Vagina (tissue), 2 donors: Measurements from ENCODE around the gene PIK3R4. TPM values are rescaled to one million over a fixed set of nuclear protein-coding genes. Genes with fewer than 3 reads are reported as not detected.

ENCODE experiments used
- DNase-seq, 2 donors: peaks; one replicate each; pipeline ENCODE4 v3.0.0-alpha.2; 2017; ENCODE audit errors: extremely low spot score in 2 of 2
- H3K27ac ChIP-seq: fragments of 200-600 bp; sonication (generic); one replicate; pipeline ENCODE4 v1.5.1; 2019
- H3K27me3 ChIP-seq: fragments of 200-600 bp; sonication (generic); one replicate; pipeline ENCODE4 v1.5.1; 2019
- H3K36me3 ChIP-seq, 2 donors: fragments of 200-600 bp; sonication (generic); one replicate each; pipeline ENCODE4 v1.5.1; 2017 to 2019
- H3K4me1 ChIP-seq: fragments of 200-600 bp; sonication (generic); one replicate; pipeline ENCODE4 v1.5.1; 2019
- H3K4me3 ChIP-seq, 2 donors: fragments of 200-600 bp; sonication (generic); 1 replicate in 1 of 2; 2 replicates in 1 of 2; pipeline ENCODE4 v1.5.1; 2016 to 2019
- H3K9me3 ChIP-seq: fragments of 200-600 bp; sonication (generic); one replicate; pipeline ENCODE4 v1.5.1; 2019
- POLR2A ChIP-seq, 2 donors: fragments of 450-650 bp; IDR thresholded peaks; one replicate each; pipeline ENCODE4 v1.6.1; 2017; ENCODE audit warnings: antibody characterized with exemption in 2 of 2, mild to moderate bottlenecking in 2 of 2, moderate library complexity in 2 of 2
- POLR2AphosphoS5 ChIP-seq, 2 donors: sonication (generic); formaldehyde crosslinking; IDR thresholded peaks; one replicate each; pipeline ENCODE4 v1.9.0; 2017; ENCODE audit warnings: antibody characterized with exemption in 2 of 2, mild to moderate bottlenecking in 2 of 2, low read depth in 1 of 2; ENCODE audit not compliant: insufficient read depth in 1 of 2
- intact Hi-C: fragments of 100-400 bp; cut with DNase I; formaldehyde crosslinking; loops from one replicate; pipeline ENCODE4 v1.15.1; 2023
- total RNA-seq: library from RNA; depleted of rRNA; stranded (reverse); fragments of >200 nt; gene quantifications from one replicate; pipeline ENCODE4 v1.2.3, GENCODE V29; 2016
- TF ChIP-seq, protein P1 (sequence below), 3 experiments: fragments of 450-650 bp in 2 of 3; fragments of 200-600 bp in 1 of 3; sonication (generic) in 1 of 3; IDR thresholded peaks; one replicate each; pipeline ENCODE4 v1.5.1; 2017 to 2019; ENCODE audit warnings: antibody characterized with exemption in 3 of 3, mild to moderate bottlenecking in 2 of 3, moderate library complexity in 2 of 3

The PIK3R4 gene
- total RNA-seq, 1 donor from 2014 or later = 20.6 TPM

DNA sequence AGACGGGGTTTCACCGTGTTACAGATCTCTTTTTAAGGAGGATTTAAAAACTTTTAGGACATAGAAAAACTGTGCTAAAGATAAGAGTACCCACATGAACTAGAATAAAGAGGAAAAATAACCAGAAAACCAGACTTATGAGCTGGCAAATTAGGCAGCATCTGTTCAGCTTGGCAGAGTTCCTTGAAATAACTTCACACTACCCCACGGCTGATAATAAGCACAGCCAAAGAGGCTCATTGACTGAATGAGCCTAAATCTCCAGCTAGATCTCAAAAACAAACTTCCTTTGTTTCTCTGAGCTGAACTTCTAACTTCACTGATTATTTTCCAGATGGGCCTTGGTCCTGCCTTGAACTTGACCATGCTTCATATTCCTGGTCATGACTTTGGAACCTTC, 26.7 kb upstream of the PIK3R4 start:
- Histone ChIP-seq H3K4me3 (no peak overlapping the region), H3K27ac (no peak overlapping the region), H3K4me1 (no peaks in the 10 kb centered on the region), H3K27me3 (no peaks in the 10 kb centered on the region), H3K36me3 (no peaks in the 10 kb centered on the region), H3K9me3 (no peaks in the 10 kb centered on the region)
- intact Hi-C loops = no loop called here
- TF ChIP-seq POLR2A (IDR thresholded peaks at IDR 0.05) (no peak), POLR2AphosphoS5 (IDR thresholded peaks at IDR 0.05; ENCODE audit: insufficient read depth in 1 of 2, low read depth in 1 of 2) (no peak)
- TF ChIP-seq, protein P1, sequence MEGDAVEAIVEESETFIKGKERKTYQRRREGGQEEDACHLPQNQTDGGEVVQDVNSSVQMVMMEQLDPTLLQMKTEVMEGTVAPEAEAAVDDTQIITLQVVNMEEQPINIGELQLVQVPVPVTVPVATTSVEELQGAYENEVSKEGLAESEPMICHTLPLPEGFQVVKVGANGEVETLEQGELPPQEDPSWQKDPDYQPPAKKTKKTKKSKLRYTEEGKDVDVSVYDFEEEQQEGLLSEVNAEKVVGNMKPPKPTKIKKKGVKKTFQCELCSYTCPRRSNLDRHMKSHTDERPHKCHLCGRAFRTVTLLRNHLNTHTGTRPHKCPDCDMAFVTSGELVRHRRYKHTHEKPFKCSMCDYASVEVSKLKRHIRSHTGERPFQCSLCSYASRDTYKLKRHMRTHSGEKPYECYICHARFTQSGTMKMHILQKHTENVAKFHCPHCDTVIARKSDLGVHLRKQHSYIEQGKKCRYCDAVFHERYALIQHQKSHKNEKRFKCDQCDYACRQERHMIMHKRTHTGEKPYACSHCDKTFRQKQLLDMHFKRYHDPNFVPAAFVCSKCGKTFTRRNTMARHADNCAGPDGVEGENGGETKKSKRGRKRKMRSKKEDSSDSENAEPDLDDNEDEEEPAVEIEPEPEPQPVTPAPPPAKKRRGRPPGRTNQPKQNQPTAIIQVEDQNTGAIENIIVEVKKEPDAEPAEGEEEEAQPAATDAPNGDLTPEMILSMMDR (IDR thresholded peaks at IDR 0.05) = no peak
- DNase-seq = no peak

DNA sequence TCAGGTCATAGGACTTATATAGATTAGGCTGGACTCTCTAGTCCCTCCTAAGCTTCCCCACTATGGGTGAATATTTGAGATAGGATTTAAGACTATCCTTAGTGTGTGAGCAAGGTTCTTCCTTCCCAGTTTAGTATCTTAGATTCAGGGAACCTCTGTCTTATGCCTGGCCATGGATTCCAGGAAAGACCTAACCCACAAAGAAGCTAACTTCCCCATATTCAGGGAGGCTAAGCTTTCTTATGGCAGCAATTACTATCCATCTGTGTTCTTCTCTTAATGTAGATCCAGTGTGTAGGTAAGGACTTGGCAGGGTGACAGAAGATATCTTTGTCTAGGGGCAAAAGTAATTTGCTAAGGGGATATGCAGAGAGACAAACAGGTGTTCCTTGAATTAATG, 25.5 kb upstream of the PIK3R4 start:
- TF ChIP-seq POLR2AphosphoS5 (IDR thresholded peaks at IDR 0.05; ENCODE audit: insufficient read depth in 1 of 2, low read depth in 1 of 2) (no peak), POLR2A (IDR thresholded peaks at IDR 0.05) (no peak)
- TF ChIP-seq, protein P1 (IDR thresholded peaks at IDR 0.05) = no peak
- Histone ChIP-seq H3K4me3 (no peak overlapping the region), H3K27me3 (no peaks in the 10 kb centered on the region), H3K9me3 (no peaks in the 10 kb centered on the region), H3K27ac (no peak overlapping the region), H3K4me1 (no peaks in the 10 kb centered on the region), H3K36me3 (no peaks in the 10 kb centered on the region)
- no peak for DNase-seq
- intact Hi-C loops = no loop called here

DNA sequence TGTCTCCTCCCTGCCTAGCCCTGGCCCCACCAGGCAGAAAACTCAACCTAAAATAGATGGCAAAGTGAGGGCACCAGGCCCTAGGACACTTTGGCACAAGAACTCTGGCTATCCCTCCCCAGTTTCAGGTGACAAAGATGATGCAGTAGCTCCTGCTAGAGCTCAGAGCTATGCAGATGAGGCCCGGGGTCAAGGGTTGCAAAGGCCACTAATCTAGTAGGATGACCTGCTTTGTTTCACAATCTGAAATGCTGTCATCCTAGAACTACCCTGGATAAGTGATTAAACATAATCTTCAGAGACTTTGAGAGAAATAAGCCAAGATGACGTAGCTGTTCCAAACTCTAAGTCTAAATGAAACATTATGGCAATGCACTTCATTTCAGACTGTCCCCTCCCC, 24.0 kb upstream of the PIK3R4 start:
- no peak overlapping the region for H3K27ac ChIP-seq
- intact Hi-C loops = no loop called here
- H3K9me3 ChIP-seq = no peaks in the 10 kb centered on the region
- DNase-seq = no peak
- H3K27me3 ChIP-seq = no peaks in the 10 kb centered on the region
- H3K4me3 ChIP-seq = no peak overlapping the region
- H3K4me1 ChIP-seq = no peaks in the 10 kb centered on the region
- no peaks in the 10 kb centered on the region for H3K36me3 ChIP-seq
- no peak for TF ChIP-seq POLR2A (IDR thresholded peaks at IDR 0.05)
- TF ChIP-seq, protein P1 (IDR thresholded peaks at IDR 0.05) = no peak
- no peak for TF ChIP-seq POLR2AphosphoS5 (IDR thresholded peaks at IDR 0.05; ENCODE audit: insufficient read depth in 1 of 2, low read depth in 1 of 2)

DNA sequence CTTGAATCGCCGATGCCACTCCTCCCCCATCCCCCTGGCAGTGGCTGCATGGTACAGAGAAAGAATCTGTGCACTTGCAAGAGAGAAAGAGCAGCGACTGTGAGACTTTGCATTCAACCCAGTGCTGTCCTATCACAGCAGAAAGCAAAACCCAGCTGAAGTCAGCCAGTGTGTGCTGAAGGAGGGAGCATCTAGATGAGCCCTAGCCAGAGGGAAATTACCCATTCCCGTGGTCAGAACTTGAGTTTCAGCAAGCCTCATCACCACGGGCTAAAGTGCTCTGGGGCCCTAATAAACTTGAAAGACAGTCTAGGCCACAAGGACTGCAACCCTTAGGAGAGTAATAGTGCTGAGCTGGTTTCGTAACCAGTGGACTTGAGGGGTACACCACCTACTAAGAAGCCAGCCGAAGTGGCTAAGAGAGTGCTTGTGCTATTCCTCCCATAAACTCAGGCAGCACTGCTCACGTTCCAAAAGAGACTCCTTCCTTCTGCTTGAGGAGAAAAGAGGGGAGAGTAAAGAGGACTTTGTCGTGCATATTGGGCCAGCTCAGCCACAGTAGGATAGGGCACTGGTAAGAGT, 15.2 kb upstream of the PIK3R4 start:
- H3K36me3 ChIP-seq = no peaks in the 10 kb centered on the region
- intact Hi-C loops = no loop called here
- no peaks in the 10 kb centered on the region for H3K27me3 ChIP-seq
- no peaks in the 10 kb centered on the region for H3K9me3 ChIP-seq
- no peak overlapping the region for H3K27ac ChIP-seq
- DNase-seq = no peak
- TF ChIP-seq POLR2A (IDR thresholded peaks at IDR 0.05) (no peak), POLR2AphosphoS5 (IDR thresholded peaks at IDR 0.05; ENCODE audit: insufficient read depth in 1 of 2, low read depth in 1 of 2) (no peak)
- TF ChIP-seq, protein P1 (IDR thresholded peaks at IDR 0.05) = no peak
- no peak overlapping the region for H3K4me3 ChIP-seq
- no peaks in the 10 kb centered on the region for H3K4me1 ChIP-seq

DNA sequence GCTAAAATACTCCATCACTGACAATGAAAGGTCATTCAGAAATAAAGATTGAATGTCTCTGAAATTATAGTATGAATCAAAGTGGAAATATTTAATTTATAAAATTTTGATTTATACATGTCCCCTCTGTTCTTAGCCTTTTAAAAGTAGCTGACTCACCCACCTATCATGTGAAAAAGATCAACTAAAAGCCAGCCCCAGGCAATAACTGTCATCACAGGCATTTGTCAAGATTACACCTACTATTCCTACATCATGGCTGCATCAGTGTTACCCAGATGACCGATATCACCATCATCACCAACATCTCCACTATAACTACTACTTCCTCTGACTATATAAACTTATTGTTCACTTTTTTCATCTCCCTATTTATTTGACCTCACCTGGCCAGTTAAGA, 14.3 kb upstream of the PIK3R4 start:
- no peak for DNase-seq
- Histone ChIP-seq H3K9me3 (no peaks in the 10 kb centered on the region), H3K27me3 (no peaks in the 10 kb centered on the region), H3K4me3 (no peak overlapping the region), H3K4me1 (no peaks in the 10 kb centered on the region), H3K36me3 (no peaks in the 10 kb centered on the region), H3K27ac (no peak overlapping the region)
- TF ChIP-seq POLR2A (IDR thresholded peaks at IDR 0.05) (no peak), POLR2AphosphoS5 (IDR thresholded peaks at IDR 0.05; ENCODE audit: insufficient read depth in 1 of 2, low read depth in 1 of 2) (no peak)
- TF ChIP-seq, protein P1 (IDR thresholded peaks at IDR 0.05) = no peak
- intact Hi-C loops = no loop called here
